ENCODE data around the gene JDP2.

DNA sequence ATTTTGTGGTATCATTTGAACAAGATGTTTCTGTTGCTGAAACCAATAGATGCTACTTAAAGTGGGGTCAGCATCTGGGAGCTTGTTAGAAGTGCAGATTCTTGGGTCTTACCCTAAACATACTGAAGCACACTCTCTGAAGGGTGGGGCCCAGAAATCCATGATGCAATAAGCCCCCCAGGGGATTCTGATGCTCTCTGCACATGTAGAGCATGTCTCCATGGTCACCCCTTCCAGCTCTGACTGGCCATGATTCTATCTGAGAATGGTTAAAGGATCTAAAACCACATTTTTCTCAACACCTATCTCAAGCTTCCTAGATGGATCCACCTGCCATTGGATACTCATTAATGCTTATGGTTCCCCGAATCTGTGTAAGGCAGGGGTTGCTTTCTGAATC is 20.4 kb downstream of the JDP2 start:
- TF ChIP-seq, protein P1, sequence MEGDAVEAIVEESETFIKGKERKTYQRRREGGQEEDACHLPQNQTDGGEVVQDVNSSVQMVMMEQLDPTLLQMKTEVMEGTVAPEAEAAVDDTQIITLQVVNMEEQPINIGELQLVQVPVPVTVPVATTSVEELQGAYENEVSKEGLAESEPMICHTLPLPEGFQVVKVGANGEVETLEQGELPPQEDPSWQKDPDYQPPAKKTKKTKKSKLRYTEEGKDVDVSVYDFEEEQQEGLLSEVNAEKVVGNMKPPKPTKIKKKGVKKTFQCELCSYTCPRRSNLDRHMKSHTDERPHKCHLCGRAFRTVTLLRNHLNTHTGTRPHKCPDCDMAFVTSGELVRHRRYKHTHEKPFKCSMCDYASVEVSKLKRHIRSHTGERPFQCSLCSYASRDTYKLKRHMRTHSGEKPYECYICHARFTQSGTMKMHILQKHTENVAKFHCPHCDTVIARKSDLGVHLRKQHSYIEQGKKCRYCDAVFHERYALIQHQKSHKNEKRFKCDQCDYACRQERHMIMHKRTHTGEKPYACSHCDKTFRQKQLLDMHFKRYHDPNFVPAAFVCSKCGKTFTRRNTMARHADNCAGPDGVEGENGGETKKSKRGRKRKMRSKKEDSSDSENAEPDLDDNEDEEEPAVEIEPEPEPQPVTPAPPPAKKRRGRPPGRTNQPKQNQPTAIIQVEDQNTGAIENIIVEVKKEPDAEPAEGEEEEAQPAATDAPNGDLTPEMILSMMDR (IDR thresholded peaks at IDR 0.05) = no peak
- no peak for TF ChIP-seq POLR2A (IDR thresholded peaks at IDR 0.05)
